H9 (cell line): ENCODE data around the gene RLBP1. TPM values are rescaled to one million over a fixed set of nuclear protein-coding genes. Genes with fewer than 3 reads are reported as not detected.

Source experiments
- DNase-seq: peaks from one replicate; pipeline ENCODE4 v3.0.0-alpha.2; 2017
- H2AFZ ChIP-seq: one replicate; pipeline ENCODE4 v1.6.1; 2013; ENCODE audit warnings: mild to moderate bottlenecking, low read length, control low read depth, moderate library complexity
- H2AK5ac ChIP-seq: 2 replicates; pipeline ENCODE4 v1.6.1; 2013; ENCODE audit warnings: low read length, control low read depth, mixed read lengths; ENCODE audit not compliant: insufficient read length
- H2BK120ac ChIP-seq: one replicate; pipeline ENCODE4 v1.6.1; 2013; ENCODE audit warnings: low read depth, mild to moderate bottlenecking, low read length, control low read depth, inconsistent platforms; ENCODE audit not compliant: poor library complexity, severe bottlenecking
- H2BK12ac ChIP-seq: 2 replicates; pipeline ENCODE4 v1.6.1; 2013; ENCODE audit warnings: low read length, control low read depth, mixed read lengths, low read depth; ENCODE audit not compliant: insufficient read length
- H2BK15ac ChIP-seq: 2 replicates; pipeline ENCODE4 v1.6.1; 2013; ENCODE audit warnings: low read depth, low read length, control low read depth
- H2BK20ac ChIP-seq: one replicate; pipeline ENCODE4 v1.6.1; 2013; ENCODE audit warnings: low read depth, mild to moderate bottlenecking, low read length, control low read depth, inconsistent platforms; ENCODE audit not compliant: poor library complexity, severe bottlenecking
- H2BK5ac ChIP-seq: 2 replicates; pipeline ENCODE4 v1.6.1; 2013; ENCODE audit warnings: low read length, control low read depth, mixed read lengths; ENCODE audit not compliant: insufficient read length
- H3K14ac ChIP-seq: 2 replicates; pipeline ENCODE4 v1.6.1; 2013; ENCODE audit warnings: low read length, control low read depth; ENCODE audit not compliant: insufficient read depth
- H3K18ac ChIP-seq: 2 replicates; pipeline ENCODE4 v1.6.1; 2013; ENCODE audit warnings: low read depth, mild to moderate bottlenecking, mixed read lengths, low read length, control low read depth; ENCODE audit not compliant: insufficient read length
- H3K23ac ChIP-seq: 2 replicates; pipeline ENCODE4 v1.6.1; 2013; ENCODE audit warnings: low read length, control low read depth, mixed read lengths, low read depth; ENCODE audit not compliant: insufficient read length
- H3K23me2 ChIP-seq: 2 replicates; pipeline ENCODE4 v1.6.1; 2013; ENCODE audit warnings: low read depth, mild to moderate bottlenecking, mixed read lengths, low read length, control low read depth; ENCODE audit not compliant: insufficient read length, poor library complexity, severe bottlenecking
- H3K27ac ChIP-seq: 2 replicates; pipeline ENCODE4 v1.5.1; 2013; ENCODE audit warnings: low read length, control low read depth, mixed read lengths, low read depth; ENCODE audit not compliant: insufficient read length
- H3K27me3 ChIP-seq: 2 replicates; pipeline ENCODE4 v1.6.1; 2013; ENCODE audit warnings: low read length, control low read depth, inconsistent platforms; ENCODE audit not compliant: insufficient read depth
- H3K4ac ChIP-seq: 2 replicates; pipeline ENCODE4 v1.6.1; 2013; ENCODE audit warnings: low read depth, mild to moderate bottlenecking, control low read depth, inconsistent platforms, low read length, moderate library complexity
- H3K4me1 ChIP-seq: 2 replicates; pipeline ENCODE4 v1.6.1; 2013; ENCODE audit warnings: low read length, control low read depth, inconsistent platforms; ENCODE audit not compliant: insufficient read depth
- H3K4me2 ChIP-seq: 2 replicates; pipeline ENCODE4 v1.6.1; 2013; ENCODE audit warnings: low read length, control low read depth, mixed read lengths; ENCODE audit not compliant: insufficient read length, insufficient read depth
- H3K56ac ChIP-seq: 2 replicates; pipeline ENCODE4 v1.6.1; 2013; ENCODE audit warnings: low read depth, mild to moderate bottlenecking, mixed read lengths, low read length, control low read depth; ENCODE audit not compliant: insufficient read length
- H3K79me1 ChIP-seq: 2 replicates; pipeline ENCODE4 v1.6.1; 2013; ENCODE audit warnings: low read depth, mild to moderate bottlenecking, moderate library complexity, low read length, control low read depth, inconsistent platforms; ENCODE audit not compliant: insufficient read depth, poor library complexity, severe bottlenecking
- H3K79me2 ChIP-seq: 2 replicates; pipeline ENCODE4 v1.6.1; 2013; ENCODE audit warnings: low read length, control low read depth, inconsistent platforms; ENCODE audit not compliant: insufficient read depth
- H3K9ac ChIP-seq: 2 replicates; pipeline ENCODE4 v1.6.1; 2013; ENCODE audit warnings: low read length, control low read depth, mixed read lengths; ENCODE audit not compliant: insufficient read length; ENCODE audit errors: extremely low read depth
- H3K9me3 ChIP-seq: one replicate; pipeline ENCODE4 v1.6.1; 2013; ENCODE audit warnings: low read depth, low read length, inconsistent platforms; ENCODE audit not compliant: control insufficient read depth
- H3T11ph ChIP-seq: one replicate; pipeline ENCODE4 v1.6.1; 2013; ENCODE audit warnings: mild to moderate bottlenecking, low read length, control low read depth, inconsistent platforms
- H4K20me1 ChIP-seq: one replicate; pipeline ENCODE4 v1.6.1; 2013; ENCODE audit not compliant: control insufficient read depth, insufficient read length, insufficient read depth
- H4K5ac ChIP-seq: 2 replicates; pipeline ENCODE4 v1.6.1; 2013; ENCODE audit warnings: low read depth, mild to moderate bottlenecking, mixed read lengths, low read length, control low read depth; ENCODE audit not compliant: insufficient read length
- H4K8ac ChIP-seq: replicated peaks from 2 replicates; pipeline ENCODE4 v1.6.1; 2013; ENCODE audit warnings: low read length, control low read depth, mixed read lengths, low read depth; ENCODE audit not compliant: insufficient read length
- H4K91ac ChIP-seq: 2 replicates; pipeline ENCODE4 v1.6.1; 2013; ENCODE audit warnings: low read depth, mild to moderate bottlenecking, moderate library complexity, mixed read lengths, low read length, control low read depth; ENCODE audit not compliant: insufficient read length
- H3K27ac Mint-ChIP-seq, 3 experiments: 2 replicates in 2 of 3; 3 replicates in 1 of 3; pipeline ENCODE4 v1.8.0; 2020 to 2021; ENCODE audit warnings: mixed read lengths in 3 of 3, mild to moderate bottlenecking in 1 of 3, moderate library complexity in 1 of 3
- H3K27me3 Mint-ChIP-seq: 2 replicates; pipeline ENCODE4 v1.8.0; 2021; ENCODE audit warnings: low read depth, mild to moderate bottlenecking, moderate library complexity, mixed read lengths
- H3K36me3 Mint-ChIP-seq, 3 experiments: 2 replicates in 2 of 3; 3 replicates in 1 of 3; pipeline ENCODE4 v1.8.0; 2020 to 2021; ENCODE audit warnings: low read depth in 3 of 3, mixed read lengths in 3 of 3; ENCODE audit not compliant: insufficient read depth in 1 of 3
- H3K4me1 Mint-ChIP-seq, 2 experiments: 2 replicates each; pipeline ENCODE4 v1.8.0; 2020; ENCODE audit warnings: mixed read lengths in 2 of 2
- H3K4me3 Mint-ChIP-seq, 2 experiments: 2 replicates in 1 of 2; 3 replicates in 1 of 2; pipeline ENCODE4 v1.8.0; 2020 to 2021; ENCODE audit warnings: mild to moderate bottlenecking in 2 of 2, mixed read lengths in 2 of 2, moderate library complexity in 1 of 2
- H3K9me3 Mint-ChIP-seq, 2 experiments: 2 replicates in 1 of 2; 3 replicates in 1 of 2; pipeline ENCODE4 v1.8.0; 2020; ENCODE audit warnings: mild to moderate bottlenecking in 2 of 2, mixed read lengths in 2 of 2, moderate library complexity in 1 of 2
- CTCF ChIP-seq: fragments of 200-600 bp; sonication (generic); conservative IDR thresholded peaks from 3 replicates; pipeline ENCODE4 v1.8.0; 2021; ENCODE audit warnings: antibody characterized with exemption, mild to moderate bottlenecking
- WGBS: extraction: QIAGEN DNeasy Blood & Tissue Kit; methylation state at CpG from one replicate; pipeline ENCODE4 v1.1.7; 2013; ENCODE audit warnings: missing lambda C conversion rate, low lambda C conversion rate, mixed read lengths; ENCODE audit not compliant: insufficient read length; ENCODE audit errors: extremely low coverage; 5-methylcytosine and 5-hydroxymethylcytosine counted together
- total RNA-seq: library from RNA; stranded (reverse); gene quantifications from 2 replicates; pipeline ENCODE4 v1.2.1, GENCODE V29; 2021

RLBP1 gene
- total RNA-seq, 1 experiment from 2014 or later, result not detected

- WGBS, result no CpG with 5 or more reads among the region's 5 CpGs
- no peak for DNase-seq
- Mint-ChIP-seq H3K36me3 (no peaks in the 10 kb centered on the region; a peak in 1 of 7 replicates), H3K9me3 (no peaks in the 10 kb centered on the region), H3K27ac (no peak overlapping the region), H3K4me3 (no peak overlapping the region), H3K4me1 (peaks cover 3 to 7% of the 10 kb centered on the region in 2 experiments; a peak in 3 of 4 replicates), H3K27me3 (no peaks in the 10 kb centered on the region)
- H2AFZ ChIP-seq, result no peak overlapping the region
- H3K27me3 ChIP-seq, result no peaks in the 10 kb centered on the region
- H3K23me2 ChIP-seq, result no peaks in the 10 kb centered on the region
- H4K8ac ChIP-seq, result no peak overlapping the region
- H3K79me2 ChIP-seq, result no peaks in the 10 kb centered on the region
- H3K4ac ChIP-seq, result no peak overlapping the region
- no peak overlapping the region for H2BK20ac ChIP-seq
- no peak overlapping the region for H3K9ac ChIP-seq
- no peak overlapping the region for H3K27ac ChIP-seq
- H4K91ac ChIP-seq, result no peak overlapping the region
- H2AK5ac ChIP-seq, result no peak overlapping the region
- H2BK15ac ChIP-seq, result no peak overlapping the region
- TF ChIP-seq CTCF, result no peak
- no peak overlapping the region for H2BK12ac ChIP-seq
- no peak overlapping the region for H3K56ac ChIP-seq
- H4K20me1 ChIP-seq, result no peaks in the 10 kb centered on the region
- no peaks in the 10 kb centered on the region for H3K4me1 ChIP-seq
- H4K5ac ChIP-seq, result no peak overlapping the region
- H3K79me1 ChIP-seq, result no peaks in the 10 kb centered on the region
- no peak overlapping the region for H3K23ac ChIP-seq
- H3K4me2 ChIP-seq, result no peak overlapping the region
- no peak overlapping the region for H3T11ph ChIP-seq
- no peak overlapping the region for H3K18ac ChIP-seq
- H2BK5ac ChIP-seq, result no peak overlapping the region
- no peak overlapping the region for H3K14ac ChIP-seq
- H2BK120ac ChIP-seq, result no peak overlapping the region
- H3K9me3 ChIP-seq, result no peaks in the 10 kb centered on the region
Measured at GRCh38 chr15:89174476-89174875, 46.9 kb downstream of the RLBP1 start.
